ENCODE data around the gene NECTIN1.

The NECTIN1 gene

DNA sequence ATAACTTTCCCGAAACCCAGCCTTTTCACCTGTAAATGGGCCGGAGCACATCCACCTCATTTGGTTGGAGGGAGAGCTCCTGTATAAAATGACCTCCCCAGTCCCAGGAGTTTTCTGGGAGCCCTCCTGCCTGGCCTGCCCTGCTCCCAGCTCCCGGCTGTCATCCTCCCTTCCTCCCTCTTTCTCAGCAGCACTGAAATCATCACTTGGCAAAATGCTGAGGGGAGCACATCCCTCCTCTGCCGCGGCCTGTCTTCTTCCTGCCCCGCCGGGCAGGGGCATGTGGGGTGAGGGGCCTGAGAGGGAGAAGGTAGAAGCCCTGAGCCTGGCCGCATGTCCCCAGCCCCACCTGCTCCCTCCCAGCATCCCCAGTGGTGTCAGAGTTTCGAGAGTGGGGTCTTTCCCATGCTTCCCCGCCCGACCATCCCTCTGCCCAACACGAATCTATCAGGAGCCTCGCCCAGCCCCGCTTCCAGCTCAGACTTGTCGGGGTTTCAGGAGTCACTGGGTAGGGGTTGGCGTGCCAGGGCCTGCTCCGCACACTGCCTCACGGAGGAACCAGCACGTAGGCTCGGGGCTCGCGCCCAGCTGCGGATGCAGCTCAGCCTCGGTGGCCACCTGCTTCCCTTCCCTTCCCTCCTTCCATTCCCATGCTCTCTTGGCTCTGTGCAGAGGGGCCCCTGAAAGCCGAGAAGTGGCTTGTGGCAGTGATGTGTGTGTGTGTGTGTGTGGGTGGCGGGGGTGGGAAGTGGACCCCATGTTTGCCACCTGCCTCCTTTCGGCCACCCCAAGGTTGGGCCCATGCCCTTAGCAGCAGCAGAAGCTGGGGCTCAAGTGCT, 37.1 kb downstream of the NECTIN1 start:
- DNase-seq (ENCODE audit: low spot score), result no peak

DNA sequence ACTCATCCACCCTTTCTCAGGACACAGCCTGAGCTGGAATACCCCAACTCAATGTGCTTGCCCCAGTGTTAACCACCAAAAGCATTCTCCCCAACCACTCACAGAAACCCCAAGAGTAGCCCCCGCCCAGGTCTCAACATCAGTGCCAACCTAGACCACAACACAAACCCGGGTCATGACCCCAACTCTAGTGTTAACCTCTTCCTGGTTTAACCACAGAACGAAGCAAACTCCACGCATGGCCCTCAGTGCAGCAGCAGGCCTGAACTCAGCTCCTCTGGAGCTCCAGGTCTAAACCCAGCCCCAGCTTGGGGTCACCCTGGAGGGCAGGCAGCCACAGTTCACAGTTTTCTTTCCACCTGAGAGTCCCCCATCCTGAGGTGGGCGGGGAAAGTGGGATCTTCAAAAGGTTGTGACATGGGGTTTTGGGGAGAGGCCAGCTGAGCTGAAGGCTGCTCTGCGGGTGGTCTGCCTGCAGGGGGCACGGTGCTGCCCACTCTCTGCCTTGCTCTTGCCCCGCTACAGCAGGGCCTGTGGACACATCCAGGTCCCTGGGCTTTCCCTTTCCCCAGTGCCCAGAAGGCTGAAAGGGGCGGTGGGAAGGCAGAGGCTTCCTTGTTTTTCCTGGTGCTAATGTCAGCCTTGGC, 37.9 kb downstream of the NECTIN1 start:
- no peak for DNase-seq (ENCODE audit: low spot score)

DNA sequence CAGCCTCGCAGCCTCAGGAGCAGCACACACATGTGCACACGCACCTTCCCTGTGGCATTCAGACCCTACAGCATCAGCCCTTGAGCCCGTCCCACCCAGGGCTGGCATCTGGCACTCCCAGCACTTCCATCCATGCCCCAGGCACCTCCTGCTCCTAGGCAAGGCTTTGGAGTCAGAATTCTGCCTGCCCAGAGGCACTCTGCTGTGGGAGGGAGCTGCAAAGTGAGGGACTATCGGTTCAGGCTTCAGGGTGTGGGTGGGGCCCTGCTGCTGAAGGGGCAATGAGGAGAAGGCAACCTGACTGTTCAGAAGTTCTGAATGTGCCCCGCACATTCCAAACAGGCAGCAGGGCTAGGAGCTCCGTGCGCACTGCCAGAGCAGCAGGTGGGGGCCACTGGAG, 39.7 kb downstream of the NECTIN1 start:
- DNase-seq (ENCODE audit: low spot score), result no peak

DNA sequence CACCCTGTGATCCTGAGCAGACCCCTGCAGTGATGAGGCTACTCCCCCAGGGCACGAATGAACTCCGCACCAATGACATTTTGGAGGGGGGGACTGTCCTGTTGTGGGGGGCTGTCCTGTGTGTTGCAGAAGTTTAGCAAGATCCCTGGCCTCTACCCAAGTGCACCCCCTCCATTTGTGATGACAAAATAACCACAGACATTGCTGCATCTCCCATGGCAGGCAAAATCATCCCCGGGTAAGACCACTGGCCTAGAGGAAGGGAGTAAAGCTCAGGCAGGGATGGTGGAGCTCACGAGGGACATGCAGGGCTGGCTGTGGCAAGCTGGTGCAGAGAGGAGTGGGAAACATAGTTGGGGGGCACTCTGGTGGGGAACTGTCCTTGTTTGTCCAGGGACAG, 40.6 kb downstream of the NECTIN1 start:
- DNase-seq (ENCODE audit: low spot score), result no peak

DNA sequence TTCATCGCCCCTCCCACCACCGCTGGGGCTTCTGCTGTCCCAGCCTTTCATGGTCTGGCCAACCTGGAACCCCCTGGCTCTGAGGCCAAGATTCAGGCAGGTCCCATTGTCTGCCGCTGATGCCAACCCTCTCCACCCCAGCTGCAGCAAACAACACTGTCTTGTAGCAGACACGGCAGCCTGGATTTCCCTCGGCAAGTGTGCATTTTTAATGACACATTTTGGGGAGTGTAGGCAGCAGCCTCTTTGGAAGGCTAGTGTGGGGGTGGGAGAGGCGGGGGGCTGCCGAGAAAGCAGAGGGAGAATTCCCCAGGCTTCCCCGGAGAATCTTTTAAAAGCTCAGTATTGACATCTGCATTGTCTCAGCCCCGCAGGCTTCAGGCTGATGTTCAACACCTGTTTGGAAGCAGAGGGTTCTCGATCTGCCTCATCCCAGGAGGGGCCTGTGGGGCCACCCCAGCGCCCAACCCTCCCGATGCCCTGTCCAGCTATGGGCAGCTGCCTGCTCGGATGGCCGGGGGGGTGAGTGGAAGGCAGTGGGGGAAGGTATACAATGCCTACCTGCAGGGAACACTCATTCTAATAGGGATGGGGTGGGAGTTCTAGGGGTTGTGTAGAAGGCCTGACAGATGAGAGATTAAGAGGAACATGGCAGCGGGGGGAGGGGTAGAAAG, 41.5 kb downstream of the NECTIN1 start:
- no peak for DNase-seq (ENCODE audit: low spot score)

DNA sequence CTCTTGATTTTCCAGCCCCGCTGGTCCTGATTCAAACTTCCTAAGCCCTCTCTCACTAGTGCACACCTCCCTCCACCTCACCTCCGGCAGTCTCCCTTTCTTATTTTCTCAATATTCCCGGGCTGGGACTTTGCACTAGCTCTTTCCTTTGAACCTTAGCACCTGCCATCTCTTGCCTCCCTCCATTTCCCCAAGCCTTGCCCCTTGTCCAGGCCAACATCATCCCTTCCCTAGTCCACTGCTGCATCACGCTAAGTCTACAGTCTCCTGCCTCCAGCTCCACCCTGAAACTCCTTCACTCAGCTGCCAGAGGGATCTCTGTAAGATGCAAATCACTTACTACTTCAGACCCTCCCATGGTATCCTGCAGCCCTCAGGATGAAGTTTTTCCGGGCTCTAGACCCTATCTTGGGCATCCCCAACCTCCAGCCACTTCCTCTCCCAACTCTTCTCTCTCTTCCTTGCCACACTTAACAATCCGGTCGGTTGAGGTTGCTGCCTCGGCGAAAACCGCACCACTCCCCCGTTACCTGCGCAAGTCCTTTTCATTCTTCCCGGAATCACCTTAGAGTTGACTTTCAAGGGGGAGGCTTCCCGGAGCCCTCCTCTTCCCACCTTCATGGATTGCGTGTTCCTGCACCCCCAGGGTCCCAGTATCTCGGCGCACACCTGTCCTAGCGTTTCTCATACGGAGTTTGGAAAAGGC, 42.7 kb downstream of the NECTIN1 start:
- DNase-seq (ENCODE audit: low spot score), result no peak

DNA sequence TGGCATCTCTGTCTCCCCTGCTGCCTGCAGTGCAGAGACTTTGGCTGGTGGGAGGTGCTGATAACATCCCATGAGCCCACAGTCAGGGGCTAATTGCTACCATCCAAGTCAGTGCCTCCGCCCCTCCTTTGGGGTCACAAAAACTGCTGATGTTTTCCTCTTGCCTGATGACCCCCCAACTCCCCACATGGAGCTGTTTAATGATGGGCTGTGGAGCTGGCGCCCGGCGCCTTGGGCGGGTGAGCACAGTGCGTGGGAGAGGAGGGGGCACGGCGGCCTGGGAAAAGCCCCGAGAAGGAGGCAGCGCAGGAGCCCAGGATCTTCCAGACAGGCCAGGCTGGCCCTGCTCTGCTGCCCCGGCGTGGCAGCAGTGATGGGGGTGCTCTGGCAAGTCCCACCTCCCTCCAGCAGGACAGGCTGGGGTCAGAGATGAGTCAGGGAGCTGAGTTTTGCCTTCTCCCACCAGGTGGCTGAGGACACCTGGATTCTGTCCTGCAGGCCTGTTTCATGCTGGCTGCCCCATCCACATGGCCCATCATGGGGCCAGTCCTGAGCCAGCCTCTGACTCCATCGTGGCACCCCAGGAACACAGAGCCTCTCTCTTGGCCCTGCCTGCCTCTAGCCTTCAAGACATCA, 43.8 kb downstream of the NECTIN1 start:
- no peak for DNase-seq (ENCODE audit: low spot score)

DNA sequence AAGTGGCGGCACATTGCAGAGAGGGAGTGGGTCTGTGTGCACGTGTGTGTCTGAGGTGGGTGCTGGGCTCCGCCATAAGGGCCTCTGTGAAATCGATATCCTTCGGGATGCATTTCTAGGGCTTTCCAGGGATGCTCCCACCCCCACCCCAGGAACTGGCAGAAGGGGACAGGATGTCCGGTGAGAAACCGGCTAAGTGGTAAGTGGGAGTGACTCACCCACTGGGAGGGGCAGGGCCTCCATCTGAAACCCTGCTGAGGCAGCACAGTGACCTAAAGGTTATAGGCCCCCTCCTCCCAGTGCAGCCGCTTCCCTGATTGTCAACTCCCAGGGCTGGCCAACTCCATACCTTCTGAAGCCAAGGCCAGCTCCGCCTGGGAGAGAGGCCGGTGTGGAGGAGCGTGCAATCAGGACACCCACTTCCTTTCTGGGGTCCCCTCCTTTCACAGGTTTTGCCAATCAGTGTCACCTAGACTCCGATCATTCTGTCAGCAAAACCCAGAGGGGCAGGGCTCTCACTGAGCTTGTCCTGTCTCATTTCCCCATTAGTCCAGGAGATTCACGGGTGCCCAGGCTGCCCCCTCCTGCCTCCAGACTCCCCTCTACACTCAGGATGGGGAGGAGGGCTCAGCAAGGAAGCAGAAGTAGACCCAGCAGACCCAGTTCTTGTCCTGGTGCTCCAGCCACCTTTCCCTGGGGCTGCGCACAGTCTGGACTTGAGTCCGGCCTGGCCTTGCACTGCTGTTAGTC, 44.5 kb downstream of the NECTIN1 start:
- DNase-seq (ENCODE audit: low spot score), result no peak

DNA sequence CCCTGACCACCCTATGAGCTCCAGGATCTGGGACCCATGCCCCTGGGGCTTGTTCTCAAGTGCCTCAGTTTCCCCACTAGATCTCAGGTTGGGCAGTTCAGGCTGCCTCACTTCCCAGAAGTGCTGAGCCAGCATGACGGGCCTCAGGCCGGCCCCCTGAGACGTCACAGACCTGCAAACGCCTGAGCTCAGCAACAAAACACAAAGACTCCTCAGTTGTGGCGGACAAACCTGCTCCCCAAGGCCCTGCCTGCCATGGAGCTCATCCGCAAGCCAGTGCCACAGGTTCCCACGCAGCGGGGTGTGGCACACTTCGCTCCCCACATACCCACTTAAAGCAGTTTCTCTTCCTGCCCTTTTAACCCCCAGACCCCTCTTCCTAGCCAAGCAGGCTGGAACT, 45.2 kb downstream of the NECTIN1 start:
- DNase-seq (ENCODE audit: low spot score), result no peak

DNA sequence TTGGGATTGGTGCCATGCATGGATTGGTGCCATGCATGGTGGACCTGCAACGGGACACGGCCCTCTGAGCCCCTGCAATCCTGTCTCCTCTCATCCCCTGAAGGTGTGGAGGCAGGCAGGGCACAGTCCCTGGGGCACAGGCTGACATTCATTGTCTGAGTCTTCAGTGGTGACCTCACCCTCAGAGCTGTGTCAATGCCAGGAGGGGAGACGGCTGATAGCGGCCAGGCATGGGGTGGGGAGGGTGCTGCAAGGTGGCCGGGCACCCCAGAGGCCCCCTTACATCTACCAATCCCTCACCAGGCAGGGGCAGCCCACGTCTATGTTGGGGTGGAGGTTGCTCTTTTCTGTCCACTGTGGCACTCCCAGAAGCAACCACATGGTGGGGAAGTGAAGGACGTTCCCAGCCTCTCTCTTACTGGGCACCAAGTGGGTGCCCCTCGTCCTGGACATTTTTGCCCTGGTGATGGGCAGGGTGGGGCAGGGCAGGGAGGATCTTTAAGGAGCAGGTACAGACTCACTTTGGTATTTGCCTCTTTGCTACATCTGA, 47.6 kb downstream of the NECTIN1 start:
- no peak for DNase-seq (ENCODE audit: low spot score)

DNA sequence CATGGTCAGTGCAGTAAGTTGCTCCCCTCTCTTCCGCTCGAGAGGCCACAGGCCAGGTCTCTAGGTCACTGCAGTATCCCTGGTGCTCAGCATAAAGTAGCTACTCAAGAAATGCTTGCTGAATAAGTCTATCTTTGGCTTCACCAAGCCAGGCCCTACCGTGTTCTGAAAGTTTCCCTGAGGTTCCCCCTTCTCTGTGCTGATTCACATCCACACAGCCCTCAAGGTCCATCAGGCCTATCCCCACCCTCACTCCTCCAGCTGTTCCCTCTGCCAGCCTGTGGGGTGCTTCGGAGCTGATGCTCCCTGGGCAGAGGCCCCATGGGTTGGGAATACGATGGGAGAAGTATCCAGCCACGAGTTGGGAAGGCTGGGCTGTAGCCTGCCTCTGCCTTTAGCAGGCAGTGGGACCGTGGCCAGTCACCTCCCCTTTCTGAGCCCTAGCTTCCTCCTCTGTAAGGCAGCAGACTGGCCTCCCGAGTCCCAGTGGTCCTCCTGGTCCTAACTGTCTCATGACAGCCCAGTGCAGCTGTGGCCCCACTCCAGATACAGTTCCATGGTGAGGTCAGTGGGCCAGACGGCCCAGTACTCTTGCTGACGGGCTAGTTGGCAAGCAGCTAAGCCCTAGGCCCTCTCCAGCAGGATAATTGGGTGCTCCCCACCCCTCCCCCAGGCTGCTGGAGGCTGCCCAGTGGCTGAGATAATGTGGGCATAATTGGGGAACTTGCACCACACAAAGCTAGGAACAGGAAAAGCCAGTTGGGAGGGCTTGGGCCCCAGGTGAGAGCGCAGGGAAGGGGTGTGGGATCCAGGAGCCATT, 48.2 kb downstream of the NECTIN1 start:
- DNase-seq (ENCODE audit: low spot score), result no peak

DNA sequence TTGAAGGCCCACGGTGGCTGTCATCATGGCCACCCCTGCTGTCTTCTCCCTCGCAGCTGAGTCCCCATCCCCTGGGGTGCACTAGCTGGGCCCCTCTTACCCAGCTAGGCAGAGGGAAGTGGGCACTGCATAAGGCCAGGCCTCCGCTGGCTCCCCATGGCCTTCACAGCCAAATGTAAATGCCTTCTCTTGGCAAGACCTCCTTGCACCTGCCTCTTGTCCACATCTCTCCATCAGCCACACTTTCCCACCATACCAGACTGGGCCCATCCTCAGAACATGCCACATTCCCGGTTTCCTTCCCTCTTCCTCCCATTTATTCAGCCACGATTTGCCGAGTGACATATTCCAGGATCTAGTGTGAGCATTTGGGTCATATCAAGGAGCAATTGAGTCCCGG, 49.7 kb downstream of the NECTIN1 start:
- DNase-seq (ENCODE audit: low spot score), result no peak

DNA sequence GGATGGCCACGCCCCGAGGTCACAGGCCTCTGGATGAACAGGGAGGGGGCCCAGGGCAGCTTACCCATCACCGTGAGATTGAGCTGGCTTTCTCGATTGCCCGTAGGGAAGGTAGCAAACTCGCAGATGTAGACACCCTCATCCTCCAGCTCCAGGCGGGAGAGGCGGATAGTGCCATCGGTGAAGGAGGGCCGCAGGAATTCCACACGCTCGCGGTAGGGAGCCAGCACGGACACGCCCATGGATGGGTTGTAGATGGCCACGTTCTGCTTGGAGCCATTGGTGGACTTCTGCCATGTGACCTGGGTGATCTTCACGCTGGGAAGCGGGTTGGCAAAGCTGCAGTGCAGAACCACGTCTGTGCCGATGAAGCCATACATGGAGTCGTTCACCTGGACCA, 50.6 kb downstream of the NECTIN1 start:
- no peak for DNase-seq (ENCODE audit: low spot score)

DNA sequence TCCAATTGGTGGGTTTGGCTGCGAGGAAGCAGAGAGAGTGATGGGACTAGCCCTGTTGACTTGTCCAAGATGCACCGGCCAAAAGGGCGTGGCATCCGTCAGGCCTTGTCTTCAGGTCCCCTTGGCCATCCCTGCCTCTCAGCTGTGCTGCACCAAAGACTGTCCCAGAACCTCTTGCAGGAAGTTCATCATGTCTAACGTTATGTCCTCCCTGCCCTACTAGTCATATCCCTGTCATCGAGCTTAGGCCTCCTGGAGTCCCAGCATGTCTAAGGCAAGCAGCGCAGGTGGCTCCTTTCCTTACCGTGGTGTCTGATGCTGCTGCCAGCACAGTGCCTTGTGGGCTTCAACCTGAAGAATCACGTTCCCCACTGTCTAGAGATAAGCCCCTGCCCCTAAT, 51.2 kb downstream of the NECTIN1 start:
- DNase-seq (ENCODE audit: low spot score), result no peak

DNA sequence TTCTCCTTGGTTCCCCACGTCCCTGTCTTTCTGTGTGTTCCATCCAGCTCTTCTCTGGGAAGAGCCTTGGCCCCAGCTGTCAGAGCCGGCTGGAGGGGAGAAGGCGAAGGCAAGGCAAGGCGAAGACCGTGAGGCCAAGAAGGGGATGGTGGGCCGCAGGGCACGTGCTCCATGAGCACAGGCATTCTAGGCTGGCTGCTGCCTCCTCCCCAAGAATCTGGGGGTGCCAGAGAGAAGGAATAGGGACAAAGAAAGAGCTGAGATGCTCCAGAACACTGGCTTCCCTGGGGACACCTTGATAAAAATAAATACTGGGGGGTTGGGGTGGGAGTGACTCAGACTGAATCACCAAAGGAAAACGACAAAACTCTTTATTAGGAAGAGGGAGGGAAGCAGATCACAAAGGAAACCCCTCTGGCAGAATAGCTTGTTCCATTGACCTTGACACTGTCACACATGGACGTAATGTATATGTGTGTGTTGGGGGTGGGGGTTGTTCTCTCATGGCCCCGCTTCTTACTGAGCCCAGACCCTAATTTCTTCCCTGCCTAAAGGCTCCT, 52.5 kb downstream of the NECTIN1 start:
- DNase-seq (ENCODE audit: low spot score), result no peak

DNA sequence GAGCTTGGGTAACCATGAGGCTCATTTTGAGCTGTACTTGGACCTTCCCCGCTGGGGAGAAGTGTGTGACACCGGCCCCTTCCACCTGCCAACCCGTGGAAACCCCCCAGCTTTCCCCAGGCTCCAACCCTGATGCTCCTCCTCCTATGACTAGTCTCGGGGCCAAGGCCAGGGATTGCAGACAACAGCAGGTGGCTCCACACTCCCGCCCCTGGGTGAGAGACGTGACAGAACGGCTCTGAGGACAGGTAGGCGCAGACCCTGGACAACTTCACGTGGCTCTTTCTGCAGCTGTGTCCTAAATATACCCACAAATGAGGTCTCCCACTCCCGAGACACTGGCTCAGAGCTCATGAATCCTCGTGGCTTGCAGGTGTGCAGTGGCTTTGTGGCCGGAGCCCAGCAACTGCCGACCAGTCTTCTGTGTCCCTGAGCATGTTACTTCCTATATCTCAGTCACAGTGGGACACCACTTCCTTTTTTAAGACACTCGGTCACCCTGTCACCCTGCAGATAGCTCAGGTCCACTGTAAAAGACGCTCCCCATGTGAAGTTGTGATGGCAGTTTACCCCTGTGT, 55.2 kb downstream of the NECTIN1 start:
- peak; percentile 40 for DNase-seq (ENCODE audit: low spot score)

DNA sequence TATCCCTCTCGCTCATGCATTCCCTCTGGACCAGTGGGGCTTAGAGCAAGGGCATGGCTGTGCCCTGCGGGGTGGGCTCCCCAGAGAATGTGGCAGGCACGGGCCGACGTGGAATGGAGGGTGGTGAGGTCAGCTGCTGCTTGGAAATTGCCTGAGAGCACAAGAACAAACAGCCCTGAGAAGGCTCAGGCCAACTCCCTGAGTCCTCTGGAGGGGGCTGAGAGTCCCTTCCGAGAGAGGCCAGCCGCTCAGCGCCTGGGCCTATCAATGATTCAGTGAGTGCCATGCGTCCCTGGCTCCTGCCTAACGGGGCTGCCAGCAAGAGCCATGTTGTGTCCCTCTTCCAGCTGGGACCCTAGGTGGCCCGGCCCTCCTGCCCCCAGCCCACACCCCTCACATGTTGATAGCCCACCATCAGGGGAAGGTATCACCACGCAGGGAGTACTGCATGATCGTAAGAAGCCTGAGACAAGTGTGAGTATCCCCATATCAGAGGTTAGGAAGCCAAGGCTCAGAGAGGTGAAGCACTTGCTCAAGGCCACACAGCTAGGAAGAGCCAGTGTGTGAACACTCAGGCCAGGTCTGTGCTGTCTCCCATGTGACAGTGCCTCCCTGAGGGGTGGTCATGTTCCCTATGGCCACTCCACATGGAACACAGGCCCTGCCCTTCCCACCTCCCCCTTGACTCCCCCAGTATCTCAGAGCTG, 55.8 kb downstream of the NECTIN1 start:
- no peak for DNase-seq (ENCODE audit: low spot score)

DNA sequence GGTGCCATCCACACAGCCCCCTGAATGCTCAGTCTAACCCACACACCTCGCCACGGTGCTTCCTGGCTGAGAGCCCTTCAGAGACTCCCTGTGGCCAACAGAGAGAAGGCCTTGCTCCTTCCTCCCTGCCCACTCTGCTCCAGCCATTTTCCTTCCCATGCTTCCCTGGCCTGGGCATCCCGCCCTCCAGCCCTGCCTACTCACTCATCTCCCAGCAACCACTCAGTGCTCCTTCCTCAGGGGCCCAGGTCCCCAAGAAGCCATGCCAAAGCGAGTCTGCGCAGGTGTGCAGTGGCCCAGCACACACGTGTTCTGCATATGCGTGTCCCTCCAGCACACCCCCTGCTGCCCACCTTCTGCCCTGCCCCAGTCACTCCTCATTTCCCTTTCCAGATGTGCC, 56.4 kb downstream of the NECTIN1 start:
- no peak for DNase-seq (ENCODE audit: low spot score)

DNA sequence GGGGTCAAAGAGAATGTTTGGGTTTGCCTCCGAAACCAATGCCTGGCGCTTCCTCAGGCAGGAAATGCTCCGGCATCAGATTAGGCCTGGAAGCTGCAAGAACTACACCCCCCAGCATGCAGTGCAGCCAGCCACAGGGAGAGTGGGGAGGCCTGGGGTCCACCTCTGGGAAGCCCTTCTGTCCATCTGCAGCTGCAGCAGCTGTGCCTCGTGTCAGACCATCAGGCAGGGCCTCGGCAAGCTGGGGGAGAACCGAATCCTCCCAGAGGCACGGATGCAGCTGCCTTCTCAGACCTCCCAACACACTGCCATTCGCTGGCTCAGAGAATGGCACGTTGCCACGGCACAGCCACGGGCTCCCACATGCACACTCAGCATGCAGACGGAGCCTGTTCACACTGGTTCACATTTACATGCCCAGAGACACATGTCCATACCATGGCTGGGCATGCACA, 57.4 kb downstream of the NECTIN1 start:
- DNase-seq (ENCODE audit: low spot score), result no peak
